Astrocyte of the cerebellum (primary cell): Measurements from ENCODE around the gene ANK2.
A peak's percentile ranks its signal among the peaks of the same experiment; 100 is the strongest.

ENCODE experiments used
- DNase-seq: peaks from one replicate; pipeline ENCODE4 v3.0.0-alpha.2; 2011; ENCODE audit warnings: low read depth
- H3K4me3 ChIP-seq: 2 replicates; pipeline ENCODE4 v1.5.1; 2011; ENCODE audit warnings: mild to moderate bottlenecking, low read depth, low read length, moderate library complexity
- CTCF ChIP-seq: IDR thresholded peaks from 2 replicates; pipeline ENCODE4 v1.5.1; 2012; ENCODE audit warnings: low read length, low read depth, moderate library complexity, mild to moderate bottlenecking; ENCODE audit errors: missing control alignments
- in situ Hi-C: cut with HindIII; loops from 2 replicates; pipeline ENCODE4 v1.10.0; 2017; ENCODE audit warnings: low sequenced_read_pairs

ANK2 gene

GRCh38 chr4:113145147-113145518, 95.7 kb downstream of the ANK2 start:
- in situ Hi-C loops = no loop called here
- DNase-seq = no peak
- no peak for TF ChIP-seq CTCF
- no peak overlapping the region for H3K4me3 ChIP-seq

- in situ Hi-C loops = no loop called here
- no peak overlapping the region for H3K4me3 ChIP-seq
- DNase-seq = no peak
- TF ChIP-seq CTCF = no peak
Observed at GRCh38 chr4:113145519-113146291, 96.3 kb downstream of the ANK2 start.

- TF ChIP-seq CTCF = no peak
- in situ Hi-C loops = no loop called here
- no peak for DNase-seq
- H3K4me3 ChIP-seq = peak overlapping the region; percentile 19
Observed at GRCh38 chr4:113146876-113147358, 97.5 kb downstream of the ANK2 start.

- no peak for DNase-seq
- TF ChIP-seq CTCF = no peak
- in situ Hi-C loops = no loop called here
- H3K4me3 ChIP-seq = no peak overlapping the region
Observed at GRCh38 chr4:113147498-113148111, 98.2 kb downstream of the ANK2 start.

GRCh38 chr4:113148925-113149324, 99.5 kb downstream of the ANK2 start:
- no peak for DNase-seq
- TF ChIP-seq CTCF = no peak
- H3K4me3 ChIP-seq = no peak overlapping the region
- in situ Hi-C loops = no loop called here

- no peak for DNase-seq
- H3K4me3 ChIP-seq = no peak overlapping the region
- TF ChIP-seq CTCF = no peak
- in situ Hi-C loops = no loop called here
Observed at GRCh38 chr4:113153529-113154101, 104.2 kb downstream of the ANK2 start.
